HFFc6 (cell line): ENCODE results near the gene DLGAP4. TPM values are rescaled to one million over a fixed set of nuclear protein-coding genes. Genes with fewer than 3 reads are reported as not detected.

Experiments used
- DNase-seq: peaks from one replicate; pipeline ENCODE4 v3.0.0-alpha.2; 2018
- H3K27ac Mint-ChIP-seq: 2 replicates; pipeline ENCODE4 v1.8.0; 2020; ENCODE audit warnings: mild to moderate bottlenecking, mixed read lengths
- H3K27me3 Mint-ChIP-seq: 2 replicates; pipeline ENCODE4 v1.8.0; 2021; ENCODE audit warnings: mild to moderate bottlenecking, moderate library complexity, mixed read lengths; ENCODE audit not compliant: insufficient read depth
- H3K36me3 Mint-ChIP-seq: 2 replicates; pipeline ENCODE4 v1.8.0; 2021; ENCODE audit warnings: low read depth, mixed read lengths
- H3K4me1 Mint-ChIP-seq: 2 replicates; pipeline ENCODE4 v1.8.0; 2020; ENCODE audit warnings: low read depth, mixed read lengths
- H3K4me3 Mint-ChIP-seq: 2 replicates; pipeline ENCODE4 v1.8.0; 2020; ENCODE audit warnings: mild to moderate bottlenecking, moderate library complexity, mixed read lengths
- H3K9me3 Mint-ChIP-seq: 2 replicates; pipeline ENCODE4 v1.8.0; 2020; ENCODE audit warnings: mild to moderate bottlenecking, mixed read lengths
- total RNA-seq, 6 experiments: library from RNA; stranded (reverse); fragmentation: NEBNext Ultra II Directional; extraction: Animal tissue kit (Norgen Biotek cat#: 25700); gene quantifications; 2 replicates in 1 of 6; 3 replicates in 5 of 6; pipeline ENCODE4 v1.2.3, GENCODE V29; 2021
- TF ChIP-seq, protein P1 (sequence below): fragments of 200-600 bp; sonication (generic); IDR thresholded peaks from 2 replicates; pipeline ENCODE4 v1.5.0; 2021; ENCODE audit warnings: antibody characterized with exemption, mild to moderate bottlenecking

Gene DLGAP4
- total RNA-seq, 6 experiments from 2014 or later = 118 to 150 (median 140) TPM

DNA sequence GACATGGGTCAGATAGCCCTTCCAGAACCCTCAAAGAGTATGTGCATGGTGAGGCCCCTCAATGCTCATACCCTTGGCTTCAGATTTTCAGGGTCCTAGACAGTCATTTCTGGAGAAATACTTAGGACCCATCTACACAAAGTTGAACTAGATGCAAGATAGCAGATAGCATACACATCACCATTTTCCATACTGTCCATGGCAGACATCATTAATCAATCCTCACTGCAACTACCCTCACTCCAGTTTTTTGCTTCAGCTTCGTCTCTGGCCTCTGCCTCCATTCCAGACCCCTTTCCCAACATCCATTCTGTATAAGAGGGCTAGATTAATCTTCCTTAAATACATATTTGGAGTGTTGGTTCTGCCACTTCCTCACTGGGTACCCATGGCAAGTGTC lies 139.7 kb downstream of the DLGAP4 start:
- H3K27ac Mint-ChIP-seq = no peak overlapping the region
- TF ChIP-seq, protein P1, sequence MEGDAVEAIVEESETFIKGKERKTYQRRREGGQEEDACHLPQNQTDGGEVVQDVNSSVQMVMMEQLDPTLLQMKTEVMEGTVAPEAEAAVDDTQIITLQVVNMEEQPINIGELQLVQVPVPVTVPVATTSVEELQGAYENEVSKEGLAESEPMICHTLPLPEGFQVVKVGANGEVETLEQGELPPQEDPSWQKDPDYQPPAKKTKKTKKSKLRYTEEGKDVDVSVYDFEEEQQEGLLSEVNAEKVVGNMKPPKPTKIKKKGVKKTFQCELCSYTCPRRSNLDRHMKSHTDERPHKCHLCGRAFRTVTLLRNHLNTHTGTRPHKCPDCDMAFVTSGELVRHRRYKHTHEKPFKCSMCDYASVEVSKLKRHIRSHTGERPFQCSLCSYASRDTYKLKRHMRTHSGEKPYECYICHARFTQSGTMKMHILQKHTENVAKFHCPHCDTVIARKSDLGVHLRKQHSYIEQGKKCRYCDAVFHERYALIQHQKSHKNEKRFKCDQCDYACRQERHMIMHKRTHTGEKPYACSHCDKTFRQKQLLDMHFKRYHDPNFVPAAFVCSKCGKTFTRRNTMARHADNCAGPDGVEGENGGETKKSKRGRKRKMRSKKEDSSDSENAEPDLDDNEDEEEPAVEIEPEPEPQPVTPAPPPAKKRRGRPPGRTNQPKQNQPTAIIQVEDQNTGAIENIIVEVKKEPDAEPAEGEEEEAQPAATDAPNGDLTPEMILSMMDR = no peak
- no peaks in the 10 kb centered on the region for H3K4me1 Mint-ChIP-seq
- H3K4me3 Mint-ChIP-seq = no peak overlapping the region
- H3K9me3 Mint-ChIP-seq = no peaks in the 10 kb centered on the region
- DNase-seq = no peak
- H3K36me3 Mint-ChIP-seq = no peaks in the 10 kb centered on the region
- H3K27me3 Mint-ChIP-seq = peaks cover 40% of the 10 kb centered on the region

DNA sequence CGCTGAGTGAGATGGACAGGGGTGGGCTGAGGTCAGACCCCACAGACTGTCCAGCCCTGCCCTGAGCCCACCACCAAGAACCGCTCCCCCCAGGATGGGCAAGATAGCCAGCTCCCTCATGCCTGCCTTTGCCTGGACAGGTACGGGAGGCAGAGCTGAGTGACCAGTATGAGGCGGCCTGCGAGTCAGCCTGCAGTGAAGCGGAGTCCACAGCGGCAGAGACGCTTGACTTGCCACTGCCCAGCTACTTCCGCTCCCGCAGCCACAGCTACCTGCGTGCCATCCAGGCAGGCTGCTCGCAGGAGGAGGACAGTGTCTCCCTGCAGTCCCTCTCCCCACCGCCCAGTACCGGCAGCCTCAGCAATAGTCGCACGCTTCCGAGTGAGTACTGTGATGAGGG lies 140.4 kb downstream of the DLGAP4 start:
- no peak for DNase-seq
- Mint-ChIP-seq H3K9me3 (no peaks in the 10 kb centered on the region), H3K4me1 (no peaks in the 10 kb centered on the region), H3K36me3 (no peaks in the 10 kb centered on the region), H3K4me3 (no peak overlapping the region), H3K27me3 (peaks cover 37% of the 10 kb centered on the region), H3K27ac (no peak overlapping the region)
- TF ChIP-seq, protein P1 = no peak

DNA sequence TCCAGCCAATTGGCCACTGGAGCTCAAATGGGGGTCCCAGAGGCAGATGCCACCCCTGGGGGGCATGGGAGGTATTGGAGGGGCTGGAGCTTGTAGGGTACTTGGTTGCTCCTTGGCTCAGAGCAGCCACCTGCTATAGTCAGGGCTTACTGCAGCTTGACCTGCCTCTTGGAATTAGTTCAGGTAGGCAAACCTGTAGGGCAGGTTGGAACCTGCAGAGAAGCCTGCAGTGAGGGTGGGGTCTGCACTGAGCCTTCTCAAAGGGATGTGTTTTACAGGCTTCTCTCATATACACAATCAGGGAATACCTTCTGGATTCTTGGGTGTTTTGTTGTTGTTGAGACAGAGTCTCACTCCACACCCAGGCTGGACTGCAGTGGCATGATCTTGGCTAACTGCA lies 141.0 kb downstream of the DLGAP4 start:
- TF ChIP-seq, protein P1 = no peak
- H3K4me1 Mint-ChIP-seq = no peaks in the 10 kb centered on the region
- H3K9me3 Mint-ChIP-seq = no peaks in the 10 kb centered on the region
- peaks cover 37% of the 10 kb centered on the region for H3K27me3 Mint-ChIP-seq
- no peak for DNase-seq
- H3K27ac Mint-ChIP-seq = no peak overlapping the region
- H3K4me3 Mint-ChIP-seq = no peak overlapping the region
- no peaks in the 10 kb centered on the region for H3K36me3 Mint-ChIP-seq

DNA sequence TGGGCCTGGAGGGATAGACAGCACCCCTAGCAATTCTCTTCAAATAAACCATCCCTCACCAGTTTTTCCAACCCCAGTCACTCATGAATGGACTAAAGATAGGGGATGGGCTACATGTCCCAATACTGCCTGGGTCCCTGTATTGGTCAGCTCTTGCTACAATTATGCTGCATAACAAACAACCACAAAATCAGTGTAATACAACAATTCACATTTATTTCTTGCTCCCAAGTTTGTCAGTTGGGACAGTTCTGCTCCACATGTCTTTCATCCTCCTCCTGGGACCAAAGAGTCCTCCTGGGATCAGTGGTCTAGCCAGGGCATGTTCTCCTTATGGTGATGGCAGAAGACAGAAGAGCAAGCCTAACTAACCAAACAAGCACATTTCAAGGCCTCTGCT lies 143.5 kb downstream of the DLGAP4 start:
- Mint-ChIP-seq H3K27me3 (peaks cover 32% of the 10 kb centered on the region), H3K36me3 (no peaks in the 10 kb centered on the region), H3K9me3 (no peaks in the 10 kb centered on the region), H3K4me1 (peaks cover 5% of the 10 kb centered on the region; the same call in 1 of the 2 replicates), H3K27ac (no peak overlapping the region), H3K4me3 (no peak overlapping the region)
- DNase-seq = no peak
- TF ChIP-seq, protein P1 = no peak

DNA sequence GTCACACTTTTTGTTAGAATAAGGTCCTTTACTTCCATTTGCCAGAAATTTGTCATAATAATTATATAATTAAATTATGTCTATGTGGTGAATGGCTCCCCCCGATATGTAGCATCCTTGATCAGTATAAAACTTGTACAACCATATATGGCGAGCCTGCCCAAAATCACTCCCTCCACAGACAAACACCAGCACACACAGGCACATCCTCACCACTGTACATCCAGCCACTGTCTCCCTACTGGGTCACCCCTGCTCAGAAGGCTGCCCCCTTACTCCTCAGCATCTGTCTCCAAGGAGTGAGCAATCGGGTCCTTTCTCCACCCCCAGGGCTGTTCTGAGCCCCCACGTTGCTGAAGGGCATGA lies 148.2 kb downstream of the DLGAP4 start:
- Mint-ChIP-seq H3K4me3 (no peak overlapping the region), H3K27ac (no peak overlapping the region)

More for the DNA sequence above, 148.2 kb downstream of the DLGAP4 start:
- Mint-ChIP-seq H3K4me1 (peaks cover 11% of the 10 kb centered on the region), H3K9me3 (no peaks in the 10 kb centered on the region), H3K36me3 (no peaks in the 10 kb centered on the region), H3K27me3 (peaks cover 15% of the 10 kb centered on the region)
- TF ChIP-seq, protein P1 = no peak
- DNase-seq = no peak
